NCI-H187 treated with DMSO at 0.1 percent for 48 hours (cell line): ENCODE results near the gene ZNF711.
"Not testable (repeated sequence)": the region's sequence is repeated elsewhere in the genome, so short reads cannot be mapped to it uniquely, and the experiment has no call there.

Experiments
- DNase-seq: peaks from one replicate; lab custom pipeline; 2025; lab: John Stamatoyannopoulos, UW

The ZNF711 gene

DNA sequence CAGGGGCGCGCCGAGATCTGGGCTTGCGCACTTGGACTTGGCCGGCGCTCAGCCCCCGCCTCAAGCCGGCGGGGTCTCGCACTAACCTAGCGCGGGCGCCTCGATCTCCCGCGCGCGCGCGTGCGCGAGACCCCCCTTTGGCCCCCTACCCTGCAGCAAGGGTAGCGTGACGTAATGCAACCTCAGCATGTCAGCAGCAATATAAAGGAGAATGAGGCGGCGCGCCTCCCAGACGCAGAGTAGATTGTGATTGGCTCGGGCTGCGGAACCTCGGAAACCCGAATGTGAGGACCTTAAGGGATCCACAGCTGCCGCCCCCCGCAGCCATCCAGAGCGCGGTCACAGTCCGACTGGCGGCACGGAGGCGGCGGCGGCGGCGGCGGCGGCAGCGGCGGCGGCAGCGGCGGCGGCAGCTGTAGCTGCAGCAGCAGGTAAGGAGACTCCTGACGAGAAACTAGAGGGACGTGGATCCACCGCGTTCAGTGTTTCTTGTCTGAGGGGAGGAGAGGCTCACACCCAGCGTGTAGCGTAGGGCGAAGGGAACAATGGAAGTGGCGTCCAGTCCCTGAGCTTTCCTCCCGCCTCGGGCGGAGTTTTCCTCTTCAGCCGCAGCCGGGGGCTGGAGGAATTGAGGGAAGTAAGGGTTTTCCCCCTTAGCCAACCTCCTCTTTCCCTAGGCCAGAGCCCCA, at the start of gene ZNF711, which contains the start of gene SATL1:
ZNF711 (plus strand) TSS at position 231 of the 689 bp plus-strand sequence. CDS start 3,582 bp downstream, outside the sequence.
SATL1 (minus strand) TSS at position 19 of the 689 bp plus-strand sequence. CDS start 134,811 bp downstream, outside the sequence.
- DNase-seq = no peak

DNA sequence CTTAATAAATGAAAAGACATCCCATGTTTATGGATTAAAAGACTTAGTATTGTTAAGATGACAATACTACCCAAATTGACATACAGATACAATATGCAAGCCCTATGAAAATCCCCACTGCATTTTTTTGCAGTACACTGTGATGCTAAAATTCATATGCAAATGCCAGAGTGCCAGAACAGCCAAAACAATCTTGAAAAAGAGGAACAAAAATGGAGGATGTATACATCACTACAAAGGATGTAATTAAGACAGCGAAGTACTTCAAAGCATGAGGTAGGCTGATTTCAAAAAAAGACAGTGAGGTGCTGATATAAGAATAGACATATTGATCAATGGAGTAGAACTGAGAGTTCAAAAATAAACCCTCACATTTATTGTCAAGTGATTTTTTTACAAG, 47.5 kb upstream of the ZNF711 start:
- DNase-seq = no peak

DNA sequence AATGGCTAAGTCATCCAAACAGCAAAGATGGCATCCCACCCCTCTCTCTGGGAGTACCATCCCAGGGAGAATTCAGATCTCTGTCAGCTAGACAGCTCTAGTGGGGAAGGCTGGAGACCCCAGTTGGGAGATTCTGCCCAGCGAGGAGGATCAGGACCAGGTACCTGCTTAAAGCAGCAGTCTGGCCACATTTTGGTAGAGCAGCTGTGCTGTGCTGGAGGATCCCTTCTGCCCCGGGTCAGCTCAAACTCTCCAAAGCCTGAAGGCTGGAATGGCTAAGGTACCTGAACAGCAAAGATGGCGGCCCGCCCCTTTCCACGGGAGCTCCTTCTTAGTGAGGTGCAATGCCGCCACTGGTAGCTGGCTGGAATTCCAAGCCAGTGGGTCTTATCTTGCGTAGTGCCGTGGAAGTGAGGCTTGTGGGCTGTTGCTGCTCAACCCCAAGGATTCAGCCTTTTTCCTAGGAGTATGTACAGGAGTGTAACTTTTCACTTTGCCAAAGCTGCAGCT, 40.3 kb upstream of the ZNF711 start:
- DNase-seq = no peak

DNA sequence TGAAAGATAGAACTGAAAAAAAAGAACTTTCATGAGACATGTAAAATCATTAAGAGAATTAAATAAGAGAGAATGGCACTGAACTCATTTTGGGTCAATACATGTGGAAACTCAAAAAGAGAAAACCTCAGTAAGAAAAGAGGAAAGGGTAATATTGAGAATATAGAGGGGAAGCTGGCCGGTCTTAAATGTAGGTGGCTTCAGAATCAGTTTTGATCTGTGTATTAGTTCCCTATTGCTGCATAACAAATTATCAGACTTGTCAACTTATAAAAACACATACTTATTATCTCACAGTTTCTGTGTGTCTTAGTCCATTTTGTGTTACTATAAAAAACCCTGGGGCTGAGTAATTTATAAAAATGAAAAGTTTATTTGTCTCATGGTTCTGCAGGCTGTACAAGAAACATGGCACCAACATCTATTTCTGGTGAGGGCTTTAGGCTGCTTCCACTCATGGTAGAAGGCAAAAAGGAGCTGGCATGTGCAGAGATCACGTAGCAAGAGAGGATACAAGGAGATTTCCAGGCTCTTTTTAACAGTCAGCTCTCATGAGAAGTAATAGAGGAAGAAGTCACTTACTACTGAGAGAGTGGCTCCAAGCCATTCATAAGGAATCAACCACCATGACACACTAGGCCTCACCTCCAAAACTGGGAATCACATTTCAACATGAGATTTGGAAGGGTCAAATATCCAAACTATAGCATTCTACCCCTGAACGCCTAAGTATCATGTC, 29.8 kb upstream of the ZNF711 start:
- no peak for DNase-seq

DNA sequence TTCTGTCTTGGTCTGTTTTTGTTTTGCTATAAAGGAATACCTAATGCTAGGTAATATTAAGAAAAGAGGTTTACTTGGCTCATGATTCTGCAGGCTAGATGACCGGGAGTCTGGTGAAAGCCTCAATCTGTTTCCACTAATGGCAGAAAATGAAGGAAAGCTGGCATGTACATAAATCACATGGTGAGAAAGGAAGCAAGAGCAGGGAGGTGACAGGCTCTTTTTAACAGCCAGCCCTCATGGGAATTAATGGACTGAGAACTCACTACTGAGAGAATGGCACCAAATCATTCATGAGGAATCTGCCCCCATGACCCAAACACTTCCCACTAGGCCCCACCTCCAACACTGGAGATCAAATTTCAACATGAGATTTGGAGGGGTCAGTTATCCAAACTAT, 27.8 kb upstream of the ZNF711 start:
- no peak for DNase-seq

DNA sequence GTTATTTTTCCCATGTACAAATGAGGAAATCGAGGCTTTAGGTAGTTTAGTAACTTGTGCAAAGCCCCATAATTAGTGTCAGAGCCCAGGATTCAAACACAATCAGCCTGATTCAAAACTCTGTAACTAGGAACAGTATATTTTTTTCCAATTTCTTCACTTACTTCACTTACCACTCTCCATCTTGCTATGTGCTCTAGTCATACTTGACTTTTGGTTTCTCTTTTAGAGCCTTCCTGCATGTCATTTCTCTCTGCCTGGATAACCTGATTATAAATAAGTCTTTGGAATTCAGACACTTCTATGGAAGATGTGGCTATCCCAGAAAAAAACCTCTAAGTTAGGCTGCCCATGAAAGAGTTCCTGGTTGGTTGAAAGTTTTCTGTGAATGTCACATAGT, 22.4 kb upstream of the ZNF711 start:
- DNase-seq = no peak

DNA sequence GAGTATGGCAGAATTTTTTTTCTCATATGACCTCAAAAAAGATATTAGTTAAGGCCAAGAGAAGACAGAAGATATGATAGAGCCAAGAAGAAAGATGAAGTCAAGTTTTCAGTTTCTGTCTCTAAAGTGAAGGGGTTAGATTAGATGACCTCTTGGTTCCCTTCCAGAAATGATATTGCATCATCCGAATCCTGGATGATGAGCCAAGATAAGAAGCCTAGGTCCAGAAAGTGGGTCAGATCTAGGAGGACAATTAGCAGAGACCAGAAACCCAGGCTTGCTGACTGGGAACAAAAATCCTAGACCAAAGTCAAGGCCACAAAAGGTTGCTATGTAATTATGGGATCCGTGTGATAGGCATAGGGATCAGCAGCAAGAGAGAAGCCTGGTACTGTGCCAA, 20.4 kb upstream of the ZNF711 start:
- no peak for DNase-seq

DNA sequence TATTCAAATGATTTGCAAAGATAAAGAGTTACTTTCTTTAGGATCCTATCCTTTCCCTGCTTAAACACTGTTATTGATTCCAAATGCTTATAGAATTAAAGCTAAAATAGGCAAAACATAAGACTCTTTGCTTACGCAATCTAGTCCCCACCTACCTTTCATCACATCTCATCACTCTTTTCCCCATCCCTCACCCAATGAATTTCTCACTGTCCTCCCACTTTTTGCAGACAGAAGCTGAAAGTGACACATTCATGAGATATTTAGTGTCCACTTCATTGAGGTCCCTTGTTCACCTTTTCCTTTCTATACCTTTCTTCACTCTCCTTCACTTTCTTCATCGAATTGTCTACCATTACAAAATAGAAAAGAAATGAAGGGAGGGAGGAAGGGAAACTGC, 636 bp upstream of the ZNF711 start:
- no peak for DNase-seq

DNA sequence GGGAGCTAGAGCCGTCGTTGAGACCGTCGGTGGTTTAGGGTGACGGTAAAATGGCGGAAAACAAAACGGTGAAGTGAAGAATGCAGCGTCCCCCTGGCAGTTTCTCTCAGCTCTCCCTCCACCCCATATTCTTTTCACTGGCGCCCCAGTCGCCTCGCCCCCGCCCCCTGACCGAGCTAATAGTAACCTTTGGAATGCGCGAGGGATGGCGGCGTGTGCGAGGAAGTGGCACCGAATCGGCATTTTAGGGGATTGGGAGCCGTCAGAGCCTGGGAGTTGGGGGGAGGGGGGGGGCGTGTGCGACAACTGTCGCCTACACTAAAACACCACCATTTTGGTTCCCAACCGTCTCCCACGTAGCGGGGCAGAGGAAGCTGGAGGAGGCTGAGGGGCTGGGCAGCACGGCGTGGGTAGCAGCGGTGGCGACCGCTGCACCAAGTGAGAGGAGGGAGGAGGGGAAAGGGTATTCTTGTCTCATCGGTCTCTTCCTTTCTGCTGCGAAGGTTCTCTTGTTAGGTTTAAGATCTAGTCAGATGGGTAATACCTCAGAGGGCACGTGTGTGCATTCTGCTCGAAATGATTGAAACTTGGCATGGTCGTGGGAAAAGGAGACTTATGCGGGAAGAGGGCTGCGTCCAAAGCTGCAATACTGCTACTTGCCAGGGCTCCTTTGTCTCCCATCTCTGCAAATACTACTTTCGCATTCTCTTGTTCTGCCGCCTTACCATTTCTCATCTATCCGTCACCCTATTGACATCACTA, 840 bp downstream of the ZNF711 start:
- DNase-seq = no peak

DNA sequence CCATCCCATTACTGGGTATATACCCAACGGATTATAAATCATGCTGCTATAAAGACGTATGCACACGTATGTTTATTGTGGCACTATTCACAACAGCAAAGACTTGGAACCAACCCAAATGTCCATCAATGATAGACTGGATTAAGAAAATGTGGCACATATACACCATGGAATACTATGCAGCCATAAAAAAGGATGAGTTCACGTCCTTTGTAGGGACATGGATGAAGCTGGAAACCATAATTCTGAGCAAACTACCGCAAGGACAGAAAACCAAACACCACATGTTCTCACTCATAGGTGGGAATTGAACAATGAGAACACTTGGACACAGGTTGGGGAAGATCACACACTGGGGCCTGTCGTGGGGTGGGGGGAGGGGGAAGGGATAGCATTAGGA, 41.5 kb downstream of the ZNF711 start:
- not testable (repeated sequence) for DNase-seq

DNA sequence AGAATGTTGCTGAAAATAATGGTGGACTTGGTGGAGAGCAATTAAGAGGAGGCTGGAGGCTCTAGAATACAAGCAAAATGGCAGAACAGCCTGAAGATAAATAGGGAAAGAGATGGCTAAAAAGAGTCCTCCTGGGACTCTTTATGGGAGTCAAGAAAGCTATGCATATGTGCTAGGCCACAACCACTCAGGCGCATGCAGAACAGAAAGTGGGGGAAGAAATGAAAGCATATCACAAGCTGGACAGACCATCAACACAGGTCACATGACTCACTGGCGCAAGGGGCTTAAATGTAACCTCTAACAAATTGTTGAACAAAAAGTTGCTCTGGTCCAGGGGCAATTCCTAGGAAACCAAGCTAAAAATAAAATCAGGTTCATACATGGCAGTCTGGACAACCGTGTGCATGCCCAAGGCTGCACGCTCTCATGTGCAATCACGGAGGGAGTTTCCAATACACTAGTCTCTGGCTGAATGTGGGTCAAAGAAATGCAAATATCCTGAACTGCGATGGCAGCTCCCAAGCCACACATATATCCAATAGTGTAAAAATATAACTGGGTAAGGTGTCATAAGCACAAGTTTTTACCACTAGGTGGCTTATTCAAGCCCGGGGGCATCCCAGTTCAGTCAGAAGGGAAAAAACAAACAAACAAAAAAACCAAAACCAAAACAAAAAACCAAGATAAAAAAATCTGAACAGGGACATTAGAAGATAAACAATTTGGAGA, 45.4 kb downstream of the ZNF711 start:
- DNase-seq = no peak

DNA sequence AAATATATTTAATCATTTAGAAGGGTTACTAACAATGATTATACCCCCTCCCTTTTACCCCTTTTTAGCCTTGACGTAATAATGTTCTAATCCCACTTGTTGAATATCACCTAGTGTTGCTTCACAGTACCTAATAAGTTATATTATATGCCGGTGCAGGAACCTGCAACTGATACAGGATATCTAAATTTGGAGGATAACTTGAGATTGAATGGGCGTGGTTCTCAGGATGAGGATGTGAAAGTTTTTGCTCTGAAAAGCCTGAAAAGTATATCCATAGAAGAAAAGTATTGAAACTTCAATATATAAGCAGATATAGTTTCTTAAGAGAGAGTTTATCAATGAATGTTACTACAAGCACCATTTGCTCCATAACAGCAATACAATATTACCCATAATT, 59.8 kb downstream of the ZNF711 start:
- DNase-seq = no peak

DNA sequence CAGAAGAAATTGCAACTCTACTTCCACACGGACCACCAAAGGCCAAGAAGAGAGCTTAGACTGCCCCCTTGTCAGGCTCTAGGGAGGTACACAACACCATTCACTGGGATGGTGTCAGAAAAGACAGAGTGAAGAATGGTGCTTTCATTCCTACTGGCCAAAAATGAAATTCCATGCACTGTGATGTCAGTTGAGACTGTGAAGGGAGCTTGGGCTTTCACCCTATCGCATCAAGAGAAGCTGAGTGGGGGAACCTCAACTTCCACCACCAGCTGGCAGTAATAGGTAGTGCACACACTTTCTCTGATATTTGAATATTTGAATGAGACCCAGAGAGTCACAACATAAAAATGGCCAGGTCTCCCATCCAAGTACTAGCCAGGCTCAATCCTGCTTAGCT, 65.9 kb downstream of the ZNF711 start:
- DNase-seq = no peak

DNA sequence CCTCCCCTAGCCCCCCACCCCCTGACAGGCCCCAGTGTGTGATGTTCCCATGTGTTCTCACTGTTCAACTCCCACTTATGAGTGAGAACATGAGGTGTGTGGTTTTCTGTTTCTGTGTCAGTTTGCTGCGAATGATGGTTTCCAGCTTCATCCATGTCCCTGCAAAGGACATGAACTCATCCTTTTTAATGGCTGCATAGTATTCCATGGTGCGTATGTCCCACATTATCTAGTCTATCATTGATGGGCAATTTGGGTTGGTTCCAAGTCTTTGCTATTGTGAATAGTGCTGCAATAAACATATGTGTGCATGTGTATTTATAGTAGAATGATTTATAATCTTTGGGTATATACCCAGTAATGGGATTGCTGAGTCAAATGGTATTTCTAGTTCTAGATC, 67.6 kb downstream of the ZNF711 start:
- not testable (repeated sequence) for DNase-seq
